ENCODE results near the gene B4GALNT3.

B4GALNT3 gene

DNA sequence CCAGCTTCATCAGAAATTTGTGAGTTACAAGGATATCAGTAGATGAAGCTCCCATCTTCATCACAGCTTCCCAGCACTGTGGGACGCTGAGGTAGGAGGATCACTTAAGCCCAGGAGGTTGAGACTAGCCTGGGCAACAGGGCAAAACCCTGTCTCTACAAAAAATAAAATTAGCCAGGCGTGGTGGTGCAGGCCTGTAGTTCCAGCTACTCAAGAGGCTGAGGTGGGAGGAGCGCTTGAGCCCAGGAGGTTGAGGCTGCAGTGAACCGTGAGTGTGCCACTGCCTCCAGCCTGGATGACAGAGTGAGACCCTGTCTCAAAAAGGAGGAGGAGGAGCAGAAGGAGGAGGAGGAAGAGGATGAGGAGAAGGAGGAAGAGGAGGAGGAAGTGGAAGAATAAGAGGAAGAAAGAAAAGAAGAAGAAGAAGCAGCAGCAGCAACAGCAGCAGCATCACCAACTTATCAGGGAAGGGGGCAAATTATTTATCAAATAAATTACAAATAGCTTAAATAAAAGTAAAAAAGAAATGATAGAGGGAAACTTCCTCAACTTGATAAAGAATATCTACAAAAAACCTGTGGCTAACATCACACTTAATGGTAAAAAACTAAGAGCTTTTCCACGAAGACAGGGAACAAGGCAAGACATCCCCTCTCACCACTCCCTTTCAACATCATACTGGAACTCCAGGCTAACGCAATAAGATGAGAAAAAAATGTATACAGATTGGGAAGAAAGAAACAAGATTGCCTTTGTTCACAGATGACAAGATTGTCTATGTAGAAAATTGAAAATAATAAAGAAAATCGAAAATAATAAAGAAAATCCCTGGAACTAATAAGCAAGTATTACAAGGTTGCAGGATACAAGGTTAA, 133.9 kb downstream of the B4GALNT3 start:
- no peak for DNase-seq (ENCODE audit: low spot score)

DNA sequence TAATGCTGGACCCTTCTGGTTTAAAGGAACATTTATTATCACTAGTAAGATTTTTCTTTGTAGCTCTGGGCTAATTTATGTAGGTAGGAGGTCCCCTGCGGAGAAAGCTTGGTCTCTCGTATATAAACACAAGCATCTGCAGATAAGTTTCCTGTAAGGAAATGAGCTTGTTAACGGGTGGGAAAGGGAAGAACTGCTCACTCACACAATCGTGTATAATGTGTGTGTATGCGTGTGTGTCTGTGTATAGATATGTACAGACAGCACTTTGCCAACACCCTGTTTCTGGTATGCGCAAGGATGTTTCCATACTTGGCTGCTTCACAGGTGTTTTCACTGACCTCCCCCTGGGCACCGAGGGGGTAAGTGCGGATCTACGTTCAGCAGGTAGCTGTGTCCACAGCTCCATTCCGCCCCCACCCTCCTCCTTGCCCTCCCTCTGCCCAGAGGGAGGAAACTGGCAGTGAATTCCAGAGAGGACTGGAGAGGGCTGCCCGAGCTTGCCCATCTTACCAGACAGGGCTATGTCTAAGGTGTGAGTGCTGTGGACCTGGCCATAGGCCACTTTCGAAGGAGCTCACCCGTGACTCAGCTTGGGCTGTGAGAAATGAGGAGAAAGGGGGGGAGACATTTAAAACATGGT, 138.3 kb downstream of the B4GALNT3 start:
- no peak for DNase-seq (ENCODE audit: low spot score)

DNA sequence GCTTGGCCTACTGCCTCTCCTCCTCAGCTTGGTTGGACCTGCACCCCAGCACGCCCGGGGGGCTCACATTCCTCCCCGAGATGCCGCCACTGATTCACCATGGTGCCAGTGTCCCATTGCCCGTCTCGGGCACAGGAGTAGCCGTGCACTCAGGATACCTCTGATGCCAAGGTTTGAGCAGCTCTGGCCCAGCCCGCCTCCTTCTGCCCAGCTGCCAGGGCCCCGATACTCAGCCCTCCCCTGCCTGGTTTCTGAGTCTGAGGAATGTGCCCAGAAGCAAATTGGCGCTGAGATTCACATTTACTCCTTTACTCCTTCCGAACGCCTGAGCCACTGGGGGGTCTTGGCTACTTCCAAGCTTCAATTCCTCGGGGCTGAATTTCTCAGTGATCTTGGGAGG, 140.0 kb downstream of the B4GALNT3 start:
- DNase-seq (ENCODE audit: low spot score), result no peak

DNA sequence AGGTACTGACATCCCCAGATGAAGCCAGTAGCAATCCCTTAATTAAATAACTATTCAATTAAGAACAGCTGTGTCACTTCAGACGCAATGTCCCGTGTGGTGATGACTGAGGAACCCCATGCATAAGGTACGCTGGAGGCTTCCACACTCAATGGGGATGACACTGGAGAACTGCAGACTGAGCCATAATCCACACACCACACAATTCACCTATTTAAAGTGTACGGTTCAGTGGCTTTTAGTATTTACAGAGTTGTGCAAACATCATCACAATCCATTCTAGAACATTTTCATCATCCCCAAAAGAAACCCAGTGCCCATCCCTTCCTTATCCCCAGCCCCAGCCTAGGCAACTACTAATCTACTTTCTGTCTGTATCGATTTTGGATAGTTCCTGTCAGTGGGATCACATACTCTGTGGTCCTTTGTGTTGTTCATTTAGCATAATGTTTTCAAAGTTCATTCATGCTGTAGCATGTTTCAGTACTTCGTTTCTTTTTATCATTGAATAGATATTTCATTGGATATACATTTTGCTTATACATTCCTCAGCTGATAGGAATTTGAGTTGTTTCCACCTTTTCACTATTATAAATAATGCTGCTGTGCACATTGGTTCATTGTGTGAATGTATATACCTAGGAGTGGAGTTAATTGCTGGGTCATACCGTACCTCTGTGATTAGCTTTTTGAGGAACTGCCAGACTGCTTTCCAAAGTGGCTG, 142.4 kb downstream of the B4GALNT3 start:
- no peak for DNase-seq (ENCODE audit: low spot score)

DNA sequence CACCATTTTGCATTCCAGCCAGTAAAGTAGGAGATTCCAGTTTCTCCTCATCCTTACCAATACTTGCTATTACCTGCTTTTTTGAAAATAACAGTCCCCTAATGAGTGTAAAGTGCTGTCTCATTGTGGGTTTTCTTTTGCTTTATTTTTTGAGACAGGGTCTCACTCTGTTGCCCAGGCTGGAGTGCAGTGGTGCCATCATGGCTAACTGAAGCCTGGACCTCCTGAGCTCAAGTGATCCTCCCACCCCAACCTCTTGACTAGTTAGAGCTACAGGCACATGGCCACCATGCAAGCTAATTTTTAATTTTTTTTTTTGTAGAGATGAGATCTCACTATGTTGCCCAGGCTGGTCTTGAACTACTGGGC, 142.9 kb downstream of the B4GALNT3 start:
- DNase-seq (ENCODE audit: low spot score), result no peak

- no peak for DNase-seq (ENCODE audit: low spot score)
Measured at GRCh38 chr12:604956-605355, 145.2 kb downstream of the B4GALNT3 start.

GRCh38 chr12:607541-608001, 147.8 kb downstream of the B4GALNT3 start:
- no peak for DNase-seq (ENCODE audit: low spot score)

DNA sequence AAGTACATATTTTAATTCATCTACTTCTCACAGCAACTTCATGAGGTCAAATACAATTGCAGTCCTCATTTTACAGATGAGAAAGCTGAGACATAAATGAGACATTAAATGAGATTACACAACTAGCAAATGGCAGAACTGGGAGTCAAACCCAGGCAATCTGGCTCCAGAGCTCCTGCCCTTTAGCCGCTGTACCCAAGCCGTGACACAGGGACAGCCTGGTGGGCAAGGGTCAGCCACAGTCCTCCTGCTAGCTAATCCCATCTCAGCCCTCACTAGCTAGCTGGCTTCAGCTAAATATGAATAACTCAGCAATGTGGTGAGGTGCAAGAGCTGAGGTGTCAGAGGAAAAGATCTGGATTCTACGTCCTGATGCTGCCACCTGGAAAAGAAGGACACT, 148.7 kb downstream of the B4GALNT3 start:
- DNase-seq (ENCODE audit: low spot score), result no peak

DNA sequence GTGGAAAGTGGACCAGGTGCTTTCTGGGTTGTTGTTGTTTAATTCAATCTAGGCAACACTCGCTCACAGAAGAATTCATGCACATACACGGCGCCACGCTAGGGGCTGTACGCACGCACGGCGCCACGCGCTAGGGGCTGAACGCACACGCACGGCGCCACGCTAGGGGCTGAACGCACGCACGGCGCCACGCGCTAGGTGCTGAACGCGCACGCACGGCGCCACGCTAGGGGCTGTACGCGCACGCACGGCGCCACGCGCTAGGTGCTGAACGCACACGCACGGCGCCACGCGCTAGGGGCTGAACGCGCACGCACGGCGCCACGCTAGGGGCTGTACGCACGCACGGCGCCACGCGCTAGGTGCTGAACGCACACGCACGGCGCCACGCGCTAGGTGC, 149.2 kb downstream of the B4GALNT3 start:
- DNase-seq (ENCODE audit: low spot score), result no peak

GRCh38 chr12:611721-612120, 152.0 kb downstream of the B4GALNT3 start:
- no peak for DNase-seq (ENCODE audit: low spot score)

DNA sequence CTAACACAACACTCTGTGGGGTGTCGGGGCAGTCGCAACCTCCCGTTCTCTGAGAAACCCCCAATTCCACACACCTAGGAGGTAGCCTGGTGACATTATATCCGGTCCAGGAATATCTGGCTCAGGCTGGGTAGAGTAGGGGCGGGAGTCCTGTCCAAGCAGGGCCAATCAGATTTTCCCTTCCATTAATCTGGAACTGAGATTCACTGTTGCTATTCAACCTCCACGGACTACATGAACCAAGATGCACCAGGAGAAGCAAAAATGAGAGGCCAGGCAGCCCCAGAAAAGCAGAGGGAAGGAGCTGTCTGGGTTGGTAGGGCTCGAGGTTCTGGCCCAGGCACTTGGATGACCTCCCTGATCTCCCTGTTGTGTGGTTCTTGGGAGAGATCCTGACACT, 152.6 kb downstream of the B4GALNT3 start:
- no peak for DNase-seq (ENCODE audit: low spot score)

GRCh38 chr12:612886-613285, 153.1 kb downstream of the B4GALNT3 start:
- no peak for DNase-seq (ENCODE audit: low spot score)
